GM21737 (cell line): ENCODE results near the gene HINFP.
"Not testable (repeated sequence)": the region's sequence is repeated elsewhere in the genome, so short reads cannot be mapped to it uniquely, and the experiment has no call there.

ENCODE experiments used
- ATAC-seq: cut with Tn5 transposase; IDR thresholded peaks from one replicate; pipeline ENCODE4 v1.9.1; 2021; ENCODE audit warnings: mild to moderate bottlenecking, moderate library complexity; ENCODE audit not compliant: unreplicated experiment

Gene HINFP

DNA sequence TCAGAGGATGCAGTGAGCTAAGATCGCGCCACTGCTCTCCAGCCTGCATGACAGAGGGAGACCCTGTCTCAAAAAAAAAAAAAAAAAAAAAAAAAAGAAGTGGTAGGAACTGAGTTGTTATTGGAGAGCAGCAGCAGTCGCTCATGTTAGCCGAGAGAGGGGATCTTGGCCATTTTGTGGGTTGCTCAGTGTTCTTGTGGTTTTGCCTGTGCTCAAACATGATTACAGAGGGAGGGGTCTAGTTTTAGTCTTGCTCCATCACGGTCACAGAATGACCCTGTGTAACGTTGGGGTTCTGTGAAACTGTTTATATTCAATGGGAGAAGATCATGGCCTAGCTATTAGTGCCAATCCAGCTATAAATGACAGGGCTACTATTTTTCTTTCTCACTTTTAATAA is 21.7 kb upstream of the HINFP start:
- no peak for ATAC-seq

GRCh38 chr11:119100246-119100970 is 21.0 kb upstream of the HINFP start:
- no peak for ATAC-seq

DNA sequence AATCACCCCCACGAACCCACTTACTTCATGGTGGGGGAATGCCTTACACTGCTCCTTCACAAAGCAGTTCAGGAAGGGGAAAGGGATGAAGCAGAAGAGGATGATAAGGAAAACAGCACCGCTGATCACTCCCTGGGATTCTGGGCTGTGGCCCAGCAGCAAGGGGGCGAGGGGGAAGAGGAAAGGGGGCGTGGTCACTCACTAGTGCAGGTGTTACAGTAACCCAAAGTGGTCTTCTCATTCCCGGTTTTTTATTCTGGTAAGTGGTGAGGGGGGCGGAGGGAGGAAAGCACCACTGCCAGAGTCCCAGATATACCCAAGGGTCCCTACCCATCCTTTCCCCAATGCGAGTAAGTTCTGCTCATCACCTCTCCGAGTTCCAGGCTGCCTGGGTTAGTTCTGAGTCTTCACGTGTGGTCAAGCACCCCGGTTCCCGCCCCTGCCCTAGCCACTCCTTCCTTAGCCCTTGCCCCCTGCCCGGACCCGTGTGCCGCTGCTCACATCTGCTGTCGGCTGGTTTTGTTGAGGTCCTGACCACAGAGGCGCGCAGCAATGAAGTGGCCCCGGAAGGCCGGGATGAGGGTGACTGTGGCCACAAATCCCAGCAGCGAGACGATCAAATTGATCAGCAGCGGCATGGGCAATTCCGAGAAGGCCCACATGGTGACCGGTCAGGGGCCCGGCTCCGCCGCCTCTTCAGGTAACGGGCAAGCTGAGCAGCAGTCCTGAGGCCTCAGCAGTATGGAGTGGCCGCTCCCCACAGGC is 20.2 kb upstream of the HINFP start:
- ATAC-seq, result peak; percentile 15

GRCh38 chr11:119101759-119102423 is 19.5 kb upstream of the HINFP start, which contains the start of gene DPAGT1:
Gene DPAGT1, minus strand, starts transcription at chr11:119101853. Its CDS starts 198 bp downstream, at chr11:119101655.
- ATAC-seq, result peak; percentile 66

DNA sequence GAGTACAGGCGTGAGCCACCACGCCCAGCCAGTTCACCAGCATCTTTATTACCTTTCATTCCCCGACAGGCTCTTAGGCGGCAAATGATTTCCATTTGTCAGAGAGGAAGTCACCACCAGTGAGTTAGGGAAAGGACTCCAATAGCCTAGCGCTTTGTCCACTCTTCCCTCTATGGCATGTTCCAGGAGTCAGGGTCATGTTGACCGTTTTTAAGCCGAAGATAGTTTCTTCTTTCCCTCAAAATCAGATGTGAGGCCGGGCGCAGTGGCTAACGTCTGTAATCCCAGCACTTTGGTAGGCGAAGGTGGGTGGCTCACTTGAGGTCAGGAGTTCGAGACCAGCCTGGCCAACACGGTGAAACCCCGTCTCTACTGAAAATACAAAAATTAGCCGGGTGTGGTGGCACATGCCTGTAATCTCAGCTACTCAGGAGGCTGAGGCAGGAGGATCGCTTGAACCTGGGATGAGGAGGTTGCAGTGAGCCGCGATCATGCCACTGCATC is 18.2 kb upstream of the HINFP start:
- not testable (repeated sequence) for ATAC-seq

GRCh38 chr11:119103793-119104192 is 17.6 kb upstream of the HINFP start:
- no peak for ATAC-seq

- peak; percentile 69 for ATAC-seq
Observed at GRCh38 chr11:119106564-119107537, 14.5 kb upstream of the HINFP start, which contains the start of gene C2CD2L. Gene C2CD2L, plus strand, starts transcription at chr11:119107344. Its CDS starts 398 bp downstream, at chr11:119107742.

- peak; percentile 4 for ATAC-seq
Observed at GRCh38 chr11:119107538-119108145, 13.7 kb upstream of the HINFP start.

GRCh38 chr11:119108146-119108856 is 13.1 kb upstream of the HINFP start:
- no peak for ATAC-seq

- no peak for ATAC-seq
Observed at GRCh38 chr11:119108857-119109221, 12.5 kb upstream of the HINFP start.

DNA sequence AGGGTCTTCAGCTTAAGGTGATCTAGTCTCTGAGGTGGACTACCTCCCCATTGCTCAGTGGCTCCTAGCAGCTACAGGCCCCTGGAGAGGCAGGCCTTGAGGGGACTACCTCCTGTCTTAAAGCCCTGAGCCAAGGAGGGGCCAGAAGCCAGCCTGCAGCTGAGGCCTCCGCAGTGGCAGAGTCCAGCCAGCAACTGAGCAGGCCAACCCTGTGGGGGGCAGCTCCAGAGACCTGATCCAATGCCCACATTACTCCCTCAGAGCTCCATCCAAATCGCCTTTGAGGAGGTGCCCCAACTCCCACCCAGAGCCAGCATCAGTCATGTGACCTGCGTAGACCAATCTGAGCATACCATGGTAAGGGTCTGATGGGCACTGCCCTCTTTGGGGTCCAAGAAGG is 11.5 kb upstream of the HINFP start:
- no peak for ATAC-seq

GRCh38 chr11:119110439-119110838 is 10.9 kb upstream of the HINFP start:
- ATAC-seq, result no peak

GRCh38 chr11:119111361-119111925 is 9.9 kb upstream of the HINFP start:
- no peak for ATAC-seq

- no peak for ATAC-seq
Observed at GRCh38 chr11:119112314-119113020, 8.9 kb upstream of the HINFP start.

DNA sequence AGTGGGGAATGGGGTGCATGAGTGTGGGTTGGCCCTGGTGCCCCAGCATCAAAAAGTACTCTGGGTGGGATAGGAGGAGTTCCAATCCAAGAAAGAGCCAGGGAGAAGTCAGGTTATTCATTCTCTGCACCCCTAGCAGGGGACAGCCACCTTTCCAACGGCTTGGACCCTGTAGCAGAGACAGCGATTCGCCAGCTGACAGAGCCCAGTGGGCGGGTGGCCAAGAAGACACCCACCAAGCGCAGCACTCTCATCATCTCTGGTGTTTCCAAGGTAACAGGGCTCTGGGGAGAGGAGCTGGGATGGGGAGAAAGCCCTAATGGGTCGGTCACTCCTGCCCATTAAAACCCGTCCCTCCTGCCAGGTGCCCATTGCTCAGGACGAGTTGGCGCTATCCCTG is 7.7 kb upstream of the HINFP start:
- no peak for ATAC-seq

DNA sequence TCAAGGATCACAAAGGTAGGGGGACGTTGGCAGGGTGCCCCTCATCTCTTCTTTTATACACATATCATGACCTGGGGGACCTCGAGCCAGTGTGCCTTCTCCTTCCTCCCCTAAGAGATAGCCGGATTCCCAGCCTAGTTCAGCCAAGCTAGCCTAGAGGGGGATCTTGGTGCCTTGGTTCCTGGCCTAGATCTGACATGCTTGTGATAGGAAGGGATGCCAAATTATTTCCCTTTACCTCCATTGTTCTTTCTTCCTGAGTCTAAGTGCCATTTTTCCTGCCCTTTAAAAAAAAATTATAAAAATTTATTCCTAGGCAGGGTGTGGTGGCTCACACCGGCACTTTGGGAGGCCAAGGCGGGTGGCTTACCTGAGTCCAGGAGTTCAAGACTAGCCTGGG is 7.0 kb upstream of the HINFP start:
- ATAC-seq, result no peak

DNA sequence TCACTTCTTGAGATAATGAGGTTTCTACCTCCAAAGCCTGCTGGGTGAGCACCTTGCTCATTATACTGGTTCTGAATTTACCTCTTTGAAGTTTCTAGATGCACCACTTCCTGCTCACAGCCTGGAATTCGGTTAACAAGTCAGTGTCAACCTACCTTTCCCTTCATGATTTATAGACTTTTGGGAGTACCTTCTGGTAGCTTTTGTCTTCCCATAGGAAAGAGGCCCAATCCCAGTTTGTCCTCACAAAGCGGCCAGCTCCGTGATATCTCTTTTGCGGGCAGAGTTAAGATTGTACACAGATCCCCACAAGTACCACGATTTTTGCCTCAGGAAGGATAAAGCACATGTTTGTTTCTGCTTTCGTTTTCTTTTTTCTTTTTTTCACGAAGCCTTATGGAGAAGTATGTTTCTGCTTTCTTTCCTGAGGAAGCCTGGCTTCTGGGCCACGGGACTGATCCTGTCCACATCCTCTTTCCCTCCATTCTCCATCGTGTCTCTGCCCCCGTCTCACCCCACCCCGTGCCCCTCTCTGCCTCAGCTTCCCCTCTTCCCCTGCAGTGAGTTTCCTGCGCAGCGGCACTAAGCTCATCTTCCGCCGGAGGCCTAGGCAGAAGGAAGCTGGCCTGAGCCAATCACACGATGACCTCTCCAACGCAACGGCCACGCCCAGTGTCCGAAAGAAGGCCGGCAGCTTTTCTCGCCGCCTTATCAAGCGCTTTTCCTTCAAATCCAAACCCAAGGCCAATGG is 5.7 kb upstream of the HINFP start:
- no peak for ATAC-seq

DNA sequence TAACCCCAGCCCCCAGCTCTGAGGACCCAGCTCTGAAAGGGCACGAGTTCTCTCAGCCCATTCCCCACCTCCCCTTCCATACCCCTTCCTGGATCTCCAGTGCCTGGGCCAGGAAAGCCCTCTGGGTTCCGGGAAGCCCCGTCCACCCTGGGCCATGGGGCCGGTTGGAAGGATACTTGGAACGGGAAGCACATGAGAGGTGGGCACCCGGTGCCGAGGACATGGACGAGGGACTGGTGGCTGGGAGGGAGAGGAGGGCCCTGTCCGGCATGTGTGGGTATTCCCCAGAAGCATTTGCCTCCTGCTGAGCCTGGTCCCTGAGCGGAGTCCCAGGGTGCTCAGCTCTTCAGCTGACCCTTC is 5.2 kb upstream of the HINFP start:
- ATAC-seq, result no peak
